COLO829 (cell line): ENCODE data around the gene FAM25G.

Experiments used
- DNase-seq: peaks from one replicate; pipeline ENCODE4 v3.0.0; 2012; ENCODE audit warnings: low spot score

The FAM25G gene

DNA sequence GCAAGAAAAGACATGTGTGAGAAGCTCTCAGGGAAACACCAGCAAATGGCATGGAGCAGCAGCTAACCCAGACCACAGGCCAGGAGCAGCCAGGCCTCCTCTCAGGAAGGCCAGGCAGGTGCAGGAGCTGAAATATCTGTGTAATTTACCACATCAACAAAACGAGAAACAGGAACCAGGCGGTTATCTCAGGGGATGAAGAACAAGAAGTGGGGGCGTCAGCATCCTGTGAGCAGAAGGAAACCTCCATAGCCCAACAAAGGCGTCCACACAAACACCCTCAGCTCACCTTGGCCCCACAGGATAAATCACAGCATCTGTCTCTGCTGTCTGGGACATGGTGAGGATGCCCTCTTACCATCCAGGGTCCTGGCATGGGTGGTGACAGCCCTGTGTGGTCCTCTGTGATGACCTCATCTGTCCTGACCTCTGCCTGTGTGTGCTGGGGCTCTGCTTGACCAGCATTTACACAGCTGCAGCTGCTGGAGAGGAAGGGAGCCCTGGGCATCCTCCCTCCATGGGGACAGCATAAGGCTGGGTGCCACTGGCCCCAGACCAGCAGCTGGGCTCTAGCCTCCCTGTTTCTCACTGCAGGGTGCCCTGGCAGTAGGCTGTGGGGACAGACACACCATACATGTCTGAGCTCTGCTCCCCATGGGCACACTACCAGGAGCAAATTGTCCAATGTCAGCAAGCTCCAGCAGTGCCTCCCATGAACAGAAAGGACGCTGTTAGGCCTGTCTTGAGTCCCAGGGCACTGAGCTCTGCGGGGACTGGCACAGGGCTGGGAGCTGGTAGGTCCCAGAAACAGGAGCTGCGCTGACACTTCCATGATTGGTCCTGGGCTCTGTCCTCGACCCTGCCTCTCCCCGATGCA lies 42.2 kb downstream of the FAM25G start:
- no peak for DNase-seq

DNA sequence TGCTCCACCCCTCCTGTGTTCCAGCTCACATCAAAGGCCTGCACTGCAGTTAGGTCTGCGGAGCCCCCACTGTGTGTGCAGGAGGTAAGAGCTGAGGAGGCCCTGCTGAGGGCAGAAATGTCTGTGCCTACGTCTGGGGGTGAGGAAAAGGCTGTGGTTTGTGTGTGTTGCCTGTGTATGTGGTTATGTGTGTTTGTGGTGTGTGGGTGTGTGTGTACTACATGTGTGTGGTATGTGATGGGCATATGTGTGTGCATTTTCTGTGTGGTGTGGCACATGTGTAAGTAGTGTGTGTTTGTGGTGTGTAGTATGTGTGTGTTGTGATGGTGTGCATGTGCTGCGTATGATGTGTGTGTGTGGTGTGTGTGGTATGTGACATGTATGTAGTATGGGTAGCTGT lies 43.8 kb downstream of the FAM25G start:
- no peak for DNase-seq

DNA sequence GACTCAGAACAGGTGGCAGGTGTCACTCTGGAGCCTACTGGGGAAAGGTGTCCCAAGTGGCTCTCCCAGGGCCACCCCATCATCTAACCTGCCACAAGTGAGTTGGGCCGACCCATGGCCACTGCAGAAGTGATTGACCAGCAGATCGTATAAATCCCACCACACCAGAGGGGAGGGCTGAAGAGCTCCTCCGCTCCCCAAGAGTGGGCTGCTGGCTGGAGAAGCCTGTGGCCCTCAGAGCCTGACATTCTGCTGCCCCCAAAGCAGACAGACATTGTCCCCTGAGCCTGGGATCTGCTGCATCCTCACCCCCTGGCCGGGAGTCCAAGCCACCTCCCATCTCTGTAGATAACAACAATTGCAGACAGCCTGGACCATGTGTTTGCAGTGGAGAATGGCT lies 44.3 kb downstream of the FAM25G start:
- no peak for DNase-seq

DNA sequence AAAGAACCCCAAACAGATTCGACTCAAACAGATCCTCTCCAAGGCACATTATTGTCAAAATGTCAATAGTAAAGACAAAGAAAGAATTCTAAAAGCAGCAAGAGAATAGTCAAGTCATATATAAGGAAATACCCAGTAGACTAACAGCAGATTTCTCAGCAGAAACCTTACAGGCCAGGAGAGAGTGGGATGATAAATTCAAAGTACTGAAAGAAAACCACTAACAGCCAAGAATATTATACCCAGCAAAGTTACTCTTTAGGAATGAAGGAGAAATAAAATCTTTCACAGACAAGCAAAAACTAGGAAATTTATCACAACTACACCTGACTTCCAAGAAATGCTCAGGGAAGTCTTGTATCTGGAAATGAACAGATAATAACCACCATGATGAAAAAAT lies 45.8 kb downstream of the FAM25G start:
- no peak for DNase-seq

DNA sequence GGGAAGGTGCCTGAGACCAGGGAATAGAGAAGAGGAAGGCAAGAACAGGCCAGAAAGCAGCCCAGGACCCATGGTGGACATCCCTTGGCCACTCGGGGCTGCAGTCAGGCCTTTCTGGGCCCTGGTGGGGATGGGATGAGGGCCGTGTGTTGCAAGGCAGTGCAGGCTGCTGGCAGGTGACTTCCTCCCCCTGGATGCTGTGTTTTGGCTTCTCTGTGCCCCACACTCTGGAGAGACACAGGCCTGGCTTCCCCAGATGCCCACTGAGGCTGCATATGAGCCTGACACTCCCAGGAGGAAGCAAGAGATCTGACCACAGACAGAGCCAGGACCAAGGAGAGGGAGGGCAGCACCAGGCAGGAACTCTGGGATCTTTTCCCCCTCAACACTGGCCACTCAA lies 47.5 kb downstream of the FAM25G start:
- no peak for DNase-seq

DNA sequence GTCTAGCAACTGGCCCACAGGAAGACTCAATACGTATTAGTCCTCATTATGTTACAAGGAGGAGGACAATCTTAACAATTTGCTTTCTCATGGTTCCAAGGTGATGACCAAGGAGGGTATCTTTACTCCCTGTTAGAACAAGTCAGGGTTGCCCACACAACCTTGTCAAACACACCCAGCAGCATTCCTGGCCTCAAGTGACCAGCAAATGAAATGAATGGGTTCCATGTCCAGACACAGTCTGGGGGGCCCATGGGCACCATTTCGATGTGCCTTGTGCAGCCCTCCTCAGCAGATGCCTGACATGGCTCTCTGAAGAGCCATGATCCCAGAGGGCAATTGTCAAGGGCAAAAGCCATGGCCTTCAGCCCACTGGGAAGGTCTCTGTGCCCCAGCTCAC lies 48.4 kb downstream of the FAM25G start:
- DNase-seq: no peak

DNA sequence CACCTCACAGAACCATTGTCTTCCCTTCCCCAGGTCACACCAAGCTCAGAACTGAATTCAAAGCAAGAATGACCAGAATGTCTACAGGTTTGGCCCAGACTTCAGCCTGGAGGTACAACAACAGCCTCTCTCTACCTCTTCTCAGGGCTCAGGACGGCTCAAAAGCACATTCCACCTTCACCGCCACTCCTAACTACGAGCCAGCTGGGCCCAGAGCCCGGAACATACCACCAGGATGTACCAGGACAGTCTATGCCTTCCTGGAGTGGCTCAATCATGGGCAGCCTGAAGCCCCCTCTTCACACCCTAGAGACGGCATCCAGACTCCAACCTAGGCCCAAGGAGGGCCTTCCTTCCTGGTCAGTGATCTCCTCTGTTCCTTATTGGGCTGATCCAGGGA lies 49.1 kb downstream of the FAM25G start:
- DNase-seq: no peak

DNA sequence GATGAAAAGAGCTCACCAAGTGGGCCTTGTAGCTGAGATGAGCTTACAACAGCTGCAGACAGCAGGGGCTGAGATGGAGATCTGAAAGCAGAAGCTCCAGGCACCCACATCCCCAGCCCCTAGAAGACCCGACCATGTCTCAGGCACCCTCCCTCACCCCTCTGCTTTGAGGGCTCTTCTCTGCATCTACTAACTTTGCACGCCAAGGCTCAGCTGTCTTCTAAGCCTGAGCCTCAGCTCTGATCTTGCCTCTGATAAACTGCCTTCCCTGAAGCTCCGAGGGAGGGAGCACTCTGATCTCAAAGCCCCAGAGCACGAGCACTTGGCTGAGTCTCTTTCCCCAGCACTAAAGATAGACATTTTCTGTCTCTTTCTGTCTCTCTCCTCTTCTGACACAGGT lies 49.6 kb downstream of the FAM25G start:
- no peak for DNase-seq

DNA sequence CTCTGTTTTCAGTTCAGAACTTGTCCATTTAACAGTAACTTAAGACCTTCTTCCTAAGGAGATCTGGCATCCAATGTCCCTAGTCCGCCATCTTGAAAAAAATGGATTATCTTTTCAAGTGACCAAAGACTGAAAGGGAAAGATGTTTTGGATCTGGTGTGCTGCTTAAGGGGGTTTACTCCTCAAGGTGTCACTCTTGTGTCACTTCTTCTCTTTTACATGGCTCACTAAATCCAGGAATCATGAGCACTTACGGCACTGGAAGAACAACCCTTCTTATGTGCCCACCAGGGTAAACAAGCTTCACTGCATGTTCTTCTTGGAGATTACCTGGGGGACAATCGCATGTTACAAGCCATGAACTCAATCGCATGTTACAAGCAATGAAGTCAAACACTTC lies 51.3 kb downstream of the FAM25G start:
- no peak for DNase-seq

DNA sequence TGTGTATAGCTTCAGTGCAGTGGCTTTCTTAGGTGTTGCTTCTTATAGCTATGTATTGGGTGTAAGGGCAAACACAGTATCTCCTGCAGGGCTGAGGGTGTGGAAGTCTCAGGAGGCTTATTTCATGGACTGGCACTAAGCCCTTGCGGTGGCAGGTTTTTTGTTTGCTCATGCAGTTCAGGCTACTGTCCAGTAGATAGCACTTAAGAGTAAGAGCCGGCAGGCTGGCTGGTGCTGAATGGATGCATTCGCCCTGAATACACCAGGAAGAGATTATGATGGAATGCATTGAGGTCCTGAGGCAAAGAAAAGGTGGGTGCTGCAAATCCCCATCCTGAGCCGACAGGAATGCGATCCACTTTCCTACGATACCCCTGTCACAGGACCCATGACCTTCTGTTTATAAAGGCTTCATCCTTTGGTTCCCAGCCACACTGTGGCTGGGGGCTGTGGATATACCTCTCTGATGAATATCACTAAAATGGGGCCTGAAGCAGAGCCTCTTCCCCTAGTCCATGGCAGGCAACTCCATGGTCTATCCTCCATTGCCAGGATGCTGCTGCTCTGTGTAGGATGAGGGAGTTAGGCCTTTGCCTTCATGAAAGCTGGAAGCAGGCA lies 52.5 kb downstream of the FAM25G start:
- peak; percentile 28 for DNase-seq
